ENCODE measurements around the gene BRWD1.

BRWD1 gene

GRCh38 chr21:39215078-39215477 is 98.4 kb downstream of the BRWD1 start:
- no peak for DNase-seq (ENCODE audit: extremely low spot score, insufficient read length, low read depth)
- no peak for FAIRE-seq

- DNase-seq (ENCODE audit: extremely low spot score, insufficient read length, low read depth), result no peak
- FAIRE-seq, result no peak
Measured at GRCh38 chr21:39209334-39209688, 104.1 kb downstream of the BRWD1 start.

- DNase-seq (ENCODE audit: extremely low spot score, insufficient read length, low read depth) (no peak), FAIRE-seq (no peak)
Measured at GRCh38 chr21:39208624-39209333, 104.7 kb downstream of the BRWD1 start.

GRCh38 chr21:39204134-39204533 is 109.3 kb downstream of the BRWD1 start:
- FAIRE-seq, result no peak
- DNase-seq (ENCODE audit: extremely low spot score, insufficient read length, low read depth), result no peak

GRCh38 chr21:39198800-39199199 is 114.6 kb downstream of the BRWD1 start:
- no peak for FAIRE-seq

GRCh38 chr21:39197448-39198233 is 115.8 kb downstream of the BRWD1 start:
- FAIRE-seq, result no peak
- no peak for DNase-seq (ENCODE audit: extremely low spot score, insufficient read length, low read depth)

More at GRCh38 chr21:39198800-39199199, 114.6 kb downstream of the BRWD1 start:
- DNase-seq (ENCODE audit: extremely low spot score, insufficient read length, low read depth), result no peak

GRCh38 chr21:39196838-39197237 is 116.6 kb downstream of the BRWD1 start:
- no peak for FAIRE-seq
- DNase-seq (ENCODE audit: extremely low spot score, insufficient read length, low read depth), result no peak

- FAIRE-seq (no peak), DNase-seq (ENCODE audit: extremely low spot score, insufficient read length, low read depth) (no peak)
Measured at GRCh38 chr21:39196310-39196709, 117.1 kb downstream of the BRWD1 start.

- DNase-seq (ENCODE audit: extremely low spot score, insufficient read length, low read depth) (no peak), FAIRE-seq (no peak)
Measured at GRCh38 chr21:39193380-39193779, 120.1 kb downstream of the BRWD1 start.

- DNase-seq (ENCODE audit: extremely low spot score, insufficient read length, low read depth) (no peak), FAIRE-seq (no peak)
Measured at GRCh38 chr21:39189857-39190604, 123.4 kb downstream of the BRWD1 start.

GRCh38 chr21:39188521-39189139 is 124.8 kb downstream of the BRWD1 start:
- DNase-seq (ENCODE audit: extremely low spot score, insufficient read length, low read depth) (no peak), FAIRE-seq (no peak)

GRCh38 chr21:39187141-39187540 is 126.3 kb downstream of the BRWD1 start:
- FAIRE-seq (no peak), DNase-seq (ENCODE audit: extremely low spot score, insufficient read length, low read depth) (no peak)

GRCh38 chr21:39186676-39187075 is 126.8 kb downstream of the BRWD1 start:
- no peak for FAIRE-seq
- no peak for DNase-seq (ENCODE audit: extremely low spot score, insufficient read length, low read depth)

GRCh38 chr21:39185157-39185556 is 128.3 kb downstream of the BRWD1 start:
- FAIRE-seq (no peak), DNase-seq (ENCODE audit: extremely low spot score, insufficient read length, low read depth) (no peak)

- no peak for FAIRE-seq
- DNase-seq (ENCODE audit: extremely low spot score, insufficient read length, low read depth), result no peak
Measured at GRCh38 chr21:39184050-39184980, 129.1 kb downstream of the BRWD1 start.

GRCh38 chr21:39183272-39184049 is 130.0 kb downstream of the BRWD1 start, which contains the start of gene PSMG1:
Gene PSMG1, minus strand, starts transcription at chr21:39183451. Its CDS starts 66 bp downstream, at chr21:39183385.
- DNase-seq (ENCODE audit: extremely low spot score, insufficient read length, low read depth), result peak; percentile 73
- FAIRE-seq, result peak; percentile 95

GRCh38 chr21:39182484-39183271 is 130.8 kb downstream of the BRWD1 start:
- DNase-seq (ENCODE audit: extremely low spot score, insufficient read length, low read depth) (no peak), FAIRE-seq (no peak)

- no peak for FAIRE-seq
- no peak for DNase-seq (ENCODE audit: extremely low spot score, insufficient read length, low read depth)
Measured at GRCh38 chr21:39182016-39182415, 131.4 kb downstream of the BRWD1 start.
